Measurements from ENCODE around the gene ERC2. TPM values are rescaled to one million over a fixed set of nuclear protein-coding genes. Genes with fewer than 3 reads are reported as not detected.

The ERC2 gene
- total and polyA plus RNA-seq, 2 of the 8 experiments (the other 6 are each of a cell fraction or from before 2014, with no cell fraction given): 16.4 to 22.8 TPM

GRCh38 chr3:55655544-55655943, 812.7 kb downstream of the ERC2 start:
- H2BK15ac ChIP-seq (ENCODE audit: low read length): no peak overlapping the region
- WGBS, 2 experiments (ENCODE audit: extremely low coverage in 1 of 2, insufficient coverage in 1 of 2, insufficient read length in 1 of 2, insufficient replicate concordance in 2 of 2, low coverage in 1 of 2, low lambda C conversion rate in 2 of 2, missing lambda C conversion rate in 1 of 2): 87% methylated on average over 1 of the region's 1 CpG; no CpG with 5 or more reads in 1 of the 2 experiments
- H2BK5ac ChIP-seq (ENCODE audit: low read depth, low read length): no peak overlapping the region
- H3K27ac ChIP-seq (ENCODE audit: low read depth, low read length): no peak overlapping the region
- H3K18ac ChIP-seq (ENCODE audit: extremely low read depth, low read length): no peak overlapping the region
- no peaks in the 10 kb centered on the region for H3K9me3 ChIP-seq (ENCODE audit: insufficient read depth in 2 of 2, low read depth in 1 of 2, low read length in 1 of 2)
- no peak overlapping the region for H2BK120ac ChIP-seq (replicated peaks; ENCODE audit: low read depth, low read length)
- H3K4me1 ChIP-seq (replicated peaks in 1 of 4; ENCODE audit: control insufficient read depth in 3 of 4, insufficient read depth in 4 of 4, low read length in 3 of 4): peaks cover 5 to 18% (median 11%) of the 10 kb centered on the region in 4 experiments
- no peaks in the 10 kb centered on the region for H3K27me3 ChIP-seq (replicated peaks in 1 of 4; ENCODE audit: control insufficient read depth in 3 of 4, extremely low read depth in 1 of 4, insufficient read depth in 3 of 4, low read length in 3 of 4)
- H3K4ac ChIP-seq (replicated peaks; ENCODE audit: insufficient read length, low read depth, low read length): no peak overlapping the region
- no peak overlapping the region for H3K9ac ChIP-seq (replicated peaks in 1 of 4; ENCODE audit: extremely low read depth in 1 of 4, low read depth in 3 of 4, low read length in 3 of 4)
- H2AK5ac ChIP-seq (ENCODE audit: low read depth, low read length): no peak overlapping the region
- FAIRE-seq (no peak), DNase-seq (ENCODE audit: low read depth in 1 of 2, low spot score in 2 of 2) (no peak)
- POLR2A ChIA-PET (ENCODE audit: partially characterized antibody): no interaction called here
- H4K8ac ChIP-seq (ENCODE audit: extremely low read depth, insufficient read depth, low read length): no peak overlapping the region
- H2BK12ac ChIP-seq (ENCODE audit: low read depth, low read length): no peak overlapping the region
- H3K4me2 ChIP-seq (ENCODE audit: insufficient read depth in 1 of 2, low read depth in 2 of 2, low read length in 2 of 2): no peak overlapping the region
- no peak overlapping the region for H3K14ac ChIP-seq (ENCODE audit: insufficient read length)
- H3K79me1 ChIP-seq (ENCODE audit: low read depth, low read length): no peaks in the 10 kb centered on the region
- no peak overlapping the region for H3K23ac ChIP-seq (ENCODE audit: insufficient read length)
- no peak overlapping the region for H3K4me3 ChIP-seq (ENCODE audit: extremely low read depth in 1 of 4, insufficient read depth in 2 of 4, low read depth in 3 of 4, low read length in 4 of 4)
- H3K79me2 ChIP-seq (ENCODE audit: control insufficient read depth in 1 of 2, insufficient read depth in 2 of 2, low read length in 2 of 2): no peaks in the 10 kb centered on the region
- no peak overlapping the region for H3K56ac ChIP-seq (replicated peaks; ENCODE audit: insufficient read length, low read depth, low read length)
- no peak overlapping the region for H2AFZ ChIP-seq (ENCODE audit: low read length)
- no peaks in the 10 kb centered on the region for H3K36me3 ChIP-seq (ENCODE audit: control insufficient read depth in 2 of 4, insufficient read depth in 4 of 4, low read length in 3 of 4)
- no peak overlapping the region for H2BK20ac ChIP-seq (ENCODE audit: low read length)
- CTCF ChIA-PET (ENCODE audit: partially characterized antibody): interaction anchor here (0.8 to 2.2 kb wide), 6 partner anchors 17 to 170 kb away, joined by 3 to 9 read pairs (median 4); partner anchors contain the start of gene WNT5A
- no peak overlapping the region for H4K5ac ChIP-seq (ENCODE audit: insufficient read length, low read depth, low read length)
- no peaks in the 10 kb centered on the region for H4K20me1 ChIP-seq (replicated peaks in 1 of 2; ENCODE audit: control insufficient read depth in 1 of 2, insufficient read depth in 2 of 2, low read length in 2 of 2)
- no peak overlapping the region for H4K91ac ChIP-seq (replicated peaks; ENCODE audit: insufficient read length, low read length)
- no peaks in the 10 kb centered on the region; the same call in 1 of the 2 replicates for H3K23me2 ChIP-seq (ENCODE audit: low read depth, low read length)
- TF ChIP-seq, protein P1, sequence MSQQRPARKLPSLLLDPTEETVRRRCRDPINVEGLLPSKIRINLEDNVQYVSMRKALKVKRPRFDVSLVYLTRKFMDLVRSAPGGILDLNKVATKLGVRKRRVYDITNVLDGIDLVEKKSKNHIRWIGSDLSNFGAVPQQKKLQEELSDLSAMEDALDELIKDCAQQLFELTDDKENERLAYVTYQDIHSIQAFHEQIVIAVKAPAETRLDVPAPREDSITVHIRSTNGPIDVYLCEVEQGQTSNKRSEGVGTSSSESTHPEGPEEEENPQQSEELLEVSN (IDR thresholded peaks at IDR 0.05): no peak
- TF ChIP-seq SP4 (IDR thresholded peaks at IDR 0.05; ENCODE audit: low read length) (no peak), POLR2A (IDR thresholded peaks at IDR 0.05; ENCODE audit: control extremely low read depth in 1 of 2, low read depth in 2 of 2, low read length in 2 of 2) (no peak), CTBP2 (IDR thresholded peaks at IDR 0.05; ENCODE audit: borderline replicate concordance, insufficient read depth, insufficient read length, low read length) (no peak), BCL11A (IDR thresholded peaks at IDR 0.05; ENCODE audit: low read depth in 2 of 2, low read length in 2 of 2) (no peak), NRF1 (IDR thresholded peaks at IDR 0.05; ENCODE audit: low read depth, low read length) (no peak), TBP (IDR thresholded peaks at IDR 0.05; ENCODE audit: low read depth, low read length) (no peak), EGR1 (IDR thresholded peaks at IDR 0.05; ENCODE audit: borderline replicate concordance, low read depth, low read length) (no peak), ATF3 (IDR thresholded peaks at IDR 0.05; ENCODE audit: insufficient read depth, low read depth, low read length) (no peak), JUN (IDR thresholded peaks at IDR 0.05; ENCODE audit: low read depth, low read length) (no peak), GTF2F1 (IDR thresholded peaks at IDR 0.05; ENCODE audit: borderline replicate concordance, low read depth, low read length) (no peak), TAF7 (optimal IDR thresholded peaks at IDR 0.05; ENCODE audit: borderline replicate concordance, low read depth, low read length) (no peak), CBX5 (IDR thresholded peaks at IDR 0.05; ENCODE audit: low read depth, low read length) (no peak), SUZ12 (IDR thresholded peaks at IDR 0.05; ENCODE audit: low read length) (no peak)

Data from H1 (cell line).